Measurements from ENCODE around the gene AMOTL2. TPM values are rescaled to one million over a fixed set of nuclear protein-coding genes. Genes with fewer than 3 reads are reported as not detected.

AMOTL2 gene
- 76.9 to 85.4 TPM (median 79.9 TPM) in 3 replicates for total RNA-seq (2021)
- percentile 92 among the genes with signal in this experiment for Bru-seq, nascent RNA
- long read RNA-seq, experiment 1, full-length matches to known transcripts, result 173 of 262 reads
- long read RNA-seq, experiment 1, partial matches to known transcripts, result 51 of 262 reads
- long read RNA-seq, experiment 1, other reads (novel, unspliced or antisense), result 38 of 262 reads
- long read RNA-seq, experiment 2, full-length matches to known transcripts, result 16 of 72 reads
- long read RNA-seq, experiment 2, partial matches to known transcripts, result 38 of 72 reads
- long read RNA-seq, experiment 2, other reads (novel, unspliced or antisense), result 18 of 72 reads
- long read RNA-seq, experiment 3, result 0 reads

- CTCF ChIA-PET, result interaction anchor here (1.0 to 10.0 kb wide), 9 partner anchors 9 to 100 kb away, joined by 3 to 175 read pairs (median 4); no protein-coding TSS in a partner anchor
- H3K4me3 Mint-ChIP-seq, result peak within 1 kb of the TSS; percentile 82
- peak; percentile 95 for DNase-seq (ENCODE audit: low spot score)
- peak within 1 kb of the TSS; percentile 98 for H3K27ac Mint-ChIP-seq
- peaks cover 70% of the 10 kb centered on the region for H3K4me1 Mint-ChIP-seq
- peaks cover 31% of the 10 kb centered on the region for H3K27me3 Mint-ChIP-seq (ENCODE audit: low read depth)
- H3K36me3 Mint-ChIP-seq, result peaks cover 25% of the 10 kb centered on the region
- POLR2A ChIA-PET, result interaction anchor here (0.6 to 5.6 kb wide), 21 partner anchors 10 to 482 kb away, joined by 3 to 113 read pairs (median 5); partner anchors contain the start of genes ANAPC13 and CEP63
- no peaks in the 10 kb centered on the region for H3K9me3 Mint-ChIP-seq
- ATAC-seq, result peak; percentile 65
- TF ChIP-seq NR2C2 (CRISPR knock-in tag; IDR thresholded peaks at IDR 0.05), result no peak
- TF ChIP-seq ZNF317 (CRISPR knock-in tag; IDR thresholded peaks at IDR 0.05; ENCODE audit: borderline replicate concordance, low read depth), result no peak; the same call in 1 of the 2 replicates
- TF ChIP-seq ZNF416 (CRISPR knock-in tag; IDR thresholded peaks at IDR 0.05), result peak; percentile 87; the same call in 1 of the 2 replicates
- TF ChIP-seq NR1H2 (CRISPR knock-in tag; IDR thresholded peaks at IDR 0.05), result no peak
- 0 out of 2 replicates have a peak, but pooled peaks have one; percentile 10 for TF ChIP-seq ZNF121 (CRISPR knock-in tag; IDR thresholded peaks at IDR 0.05)
- TF ChIP-seq ETV6 (CRISPR knock-in tag; IDR thresholded peaks at IDR 0.05), result peak; percentile 61
- no peak for TF ChIP-seq ZNF423 (CRISPR knock-in tag; IDR thresholded peaks at IDR 0.05)
- TF ChIP-seq CDX4 (CRISPR knock-in tag; IDR thresholded peaks at IDR 0.05; ENCODE audit: borderline replicate concordance), result no peak
- TF ChIP-seq E2F5 (CRISPR knock-in tag; IDR thresholded peaks at IDR 0.05), result peak; percentile 83
- no peak for TF ChIP-seq ATF2 (CRISPR knock-in tag; IDR thresholded peaks at IDR 0.05; ENCODE audit: borderline replicate concordance, low read depth)
- peak; percentile 73 for TF ChIP-seq SMAD3 (CRISPR knock-in tag; IDR thresholded peaks at IDR 0.05; ENCODE audit: borderline replicate concordance)
- TF ChIP-seq PRRX2 (CRISPR knock-in tag; IDR thresholded peaks at IDR 0.05), result 0 out of 2 replicates have a peak, but pooled peaks have one; percentile 53
- TF ChIP-seq NFATC4 (CRISPR knock-in tag; IDR thresholded peaks at IDR 0.05), result peak; percentile 80
- TF ChIP-seq ZNF138 (CRISPR knock-in tag; conservative IDR thresholded peaks at IDR 0.05), result no peak; the same call in 1 of the 2 replicates
- 0 out of 2 replicates have a peak, but pooled peaks have one; percentile 31 for TF ChIP-seq FOXK1 (CRISPR knock-in tag; IDR thresholded peaks at IDR 0.05)
- no peak for TF ChIP-seq ATF6 (CRISPR knock-in tag; IDR thresholded peaks at IDR 0.05)
- no peak for TF ChIP-seq CTCF (IDR thresholded peaks at IDR 0.05)
- no peak for TF ChIP-seq SOX15 (CRISPR knock-in tag; IDR thresholded peaks at IDR 0.05)
- peak; percentile 66; the same call in 1 of the 2 replicates for TF ChIP-seq MAX (CRISPR knock-in tag; IDR thresholded peaks at IDR 0.05)
- 0 out of 2 replicates have a peak, but pooled peaks have one; percentile 14 for TF ChIP-seq ERG (CRISPR knock-in tag; IDR thresholded peaks at IDR 0.05)
- no peak for TF ChIP-seq ATF1 (CRISPR knock-in tag; IDR thresholded peaks at IDR 0.05)
- peak; percentile 76; the same call in 1 of the 2 replicates for TF ChIP-seq SP1 (CRISPR knock-in tag; conservative IDR thresholded peaks at IDR 0.05)
- TF ChIP-seq MXD4 (CRISPR knock-in tag; IDR thresholded peaks at IDR 0.05; ENCODE audit: borderline replicate concordance), result no peak
- no peak for TF ChIP-seq PREB (CRISPR knock-in tag; IDR thresholded peaks at IDR 0.05; ENCODE audit: borderline replicate concordance)
- TF ChIP-seq ESRRA (CRISPR knock-in tag; IDR thresholded peaks at IDR 0.05; ENCODE audit: borderline replicate concordance), result no peak
- no peak for TF ChIP-seq ZNF263 (CRISPR knock-in tag; IDR thresholded peaks at IDR 0.05; ENCODE audit: low read depth)
These were observed at the start of gene AMOTL2 for GRCh38 chr3:134374105-134374790. Gene AMOTL2 (minus strand): TSS chr3:134374447. CDS start chr3:134371433, 3,014 bp downstream.

Measured in WTC11 (cell line).